IMR-90 (cell line): Measurements from ENCODE around the gene IL22RA2. TPM values are rescaled to one million over a fixed set of nuclear protein-coding genes. Genes with fewer than 3 reads are reported as not detected.

ENCODE experiments used
- ATAC-seq: fragments of 200-7000 bp; cut with Tn5 transposase; 2 replicates; pipeline ENCODE4 v1.9.1; 2020; ENCODE audit warnings: low read depth, mild to moderate bottlenecking, moderate library complexity
- BruUV-seq: library from RNA; stranded (reverse); fragments of 400-500 nt; replicated peaks from 2 replicates; lab custom pipeline; 2021; lab: Mats Ljungman, UMichigan
- CTCF ChIA-PET: fragments of 300-600 bp; formaldehyde crosslinking; extraction: SDS; loops from one replicate; lab custom pipeline; 2021; ENCODE audit warnings: antibody characterized with exemption; lab: Yijun Ruan, JAX
- POLR2A ChIA-PET: fragments of 300-600 bp; sonication (Branson Sonifier 250); formaldehyde crosslinking; loops from one replicate; lab custom pipeline; 2022; ENCODE audit warnings: antibody characterized with exemption; ENCODE audit not compliant: unreplicated experiment; lab: Charles Lee
- DNase-seq: peaks from one replicate; pipeline ENCODE4 v3.0.0; 2013
- H2AFZ ChIP-seq: replicated peaks from 2 replicates; pipeline ENCODE3; 2013; ENCODE audit warnings: low read length, mild to moderate bottlenecking; ENCODE audit not compliant: poor library complexity
- H2AK5ac ChIP-seq: 2 replicates; pipeline ENCODE4 v1.6.1; 2013; ENCODE audit warnings: low read depth, low read length, inconsistent platforms
- H2AK9ac ChIP-seq: replicated peaks from 2 replicates; pipeline ENCODE3; 2013; ENCODE audit warnings: mild to moderate bottlenecking, low read depth, low read length, moderate library complexity; ENCODE audit not compliant: poor library complexity
- H2BK120ac ChIP-seq: 2 replicates; pipeline ENCODE4 v1.6.1; 2013; ENCODE audit warnings: low read depth, low read length, inconsistent platforms
- H2BK15ac ChIP-seq: 3 replicates; pipeline ENCODE4 v1.6.1; 2013; ENCODE audit warnings: low read depth, low read length, inconsistent platforms
- H2BK20ac ChIP-seq: 2 replicates; pipeline ENCODE4 v1.6.1; 2013; ENCODE audit warnings: low read depth, mild to moderate bottlenecking, inconsistent platforms, low read length, moderate library complexity
- H2BK5ac ChIP-seq: 2 replicates; pipeline ENCODE4 v1.6.1; 2013; ENCODE audit warnings: mild to moderate bottlenecking, low read depth, low read length, inconsistent platforms; ENCODE audit not compliant: poor library complexity, severe bottlenecking
- H3K14ac ChIP-seq: replicated peaks from 2 replicates; pipeline ENCODE4 v1.6.1; 2013; ENCODE audit warnings: low read depth, low read length, inconsistent platforms
- H3K18ac ChIP-seq: 2 replicates; pipeline ENCODE4 v1.6.1; 2013; ENCODE audit warnings: low read depth, low read length, control low read depth
- H3K23ac ChIP-seq: 2 replicates; pipeline ENCODE4 v1.6.1; 2013; ENCODE audit warnings: low read depth, low read length, inconsistent platforms
- H3K27ac ChIP-seq: 2 replicates; pipeline ENCODE4 v1.5.1; 2013; ENCODE audit warnings: mild to moderate bottlenecking, control low read depth, low read length; ENCODE audit not compliant: insufficient read depth
- H3K27me3 ChIP-seq: 2 replicates; pipeline ENCODE4 v1.6.1; 2013; ENCODE audit warnings: low read length; ENCODE audit not compliant: control insufficient read depth, insufficient read depth
- H3K36me3 ChIP-seq: 2 replicates; pipeline ENCODE4 v1.6.1; 2013; ENCODE audit warnings: low read length, mixed read lengths; ENCODE audit not compliant: control insufficient read depth, insufficient read depth
- H3K4ac ChIP-seq: 2 replicates; pipeline ENCODE4 v1.6.1; 2013; ENCODE audit warnings: low read depth, low read length, inconsistent platforms
- H3K4me1 ChIP-seq: 2 replicates; pipeline ENCODE4 v1.6.1; 2013; ENCODE audit warnings: low read length, mixed read lengths; ENCODE audit not compliant: control insufficient read depth, insufficient read depth
- H3K4me2 ChIP-seq: 2 replicates; pipeline ENCODE4 v1.6.1; 2013; ENCODE audit warnings: low read depth, mild to moderate bottlenecking, control low read depth, low read length, moderate library complexity
- H3K4me3 ChIP-seq: 2 replicates; pipeline ENCODE4 v1.5.1; 2013; ENCODE audit warnings: low read depth, mild to moderate bottlenecking, control low read depth, low read length, moderate library complexity; ENCODE audit not compliant: insufficient read depth
- H3K56ac ChIP-seq: 2 replicates; pipeline ENCODE4 v1.6.1; 2013; ENCODE audit warnings: low read length, inconsistent platforms; ENCODE audit not compliant: insufficient read depth; ENCODE audit errors: extremely low read depth
- H3K79me1 ChIP-seq, 2 experiments: 2 replicates each; pipeline ENCODE4 v1.6.1; 2013; ENCODE audit warnings: low read length in 2 of 2, inconsistent platforms in 1 of 2, low read depth in 1 of 2
- H3K9ac ChIP-seq: 2 replicates; pipeline ENCODE4 v1.6.1; 2013; ENCODE audit warnings: low read depth, low read length, control low read depth
- H3K9me1 ChIP-seq: 2 replicates; pipeline ENCODE4 v1.6.1; 2013; ENCODE audit warnings: low read length, inconsistent platforms; ENCODE audit not compliant: insufficient read depth
- H3K9me3 ChIP-seq: 2 replicates; pipeline ENCODE4 v1.6.1; 2013; ENCODE audit warnings: low read length; ENCODE audit not compliant: control insufficient read depth, insufficient read depth
- H4K20me1 ChIP-seq: 2 replicates; pipeline ENCODE4 v1.6.1; 2013; ENCODE audit warnings: low read length, inconsistent platforms; ENCODE audit not compliant: insufficient read depth
- H4K5ac ChIP-seq: 2 replicates; pipeline ENCODE4 v1.6.1; 2013; ENCODE audit warnings: mild to moderate bottlenecking, low read depth, low read length, control low read depth
- H4K8ac ChIP-seq, 2 experiments: 2 replicates each; pipeline ENCODE4 v1.6.1; 2013; ENCODE audit warnings: low read depth in 2 of 2, low read length in 2 of 2, control low read depth in 1 of 2, inconsistent platforms in 1 of 2
- H4K91ac ChIP-seq: 2 replicates; pipeline ENCODE4 v1.6.1; 2013; ENCODE audit warnings: low read depth, low read length, inconsistent platforms; ENCODE audit not compliant: insufficient read depth
- BHLHE40 ChIP-seq: fragments of 150-350 bp; IDR thresholded peaks from 2 replicates; pipeline ENCODE4 v1.6.1; 2016; ENCODE audit warnings: mild to moderate bottlenecking, low read depth, low read length
- CEBPB ChIP-seq: IDR thresholded peaks from 2 replicates; pipeline ENCODE4 v1.6.1; 2012; ENCODE audit warnings: low read depth, low read length, improper control_type of control experiment
- CHD1 ChIP-seq: IDR thresholded peaks from 2 replicates; pipeline ENCODE4 v1.6.1; 2012; ENCODE audit warnings: low read depth, low read length, improper control_type of control experiment
- CTCF ChIP-seq: conservative IDR thresholded peaks from 2 replicates; pipeline ENCODE4 v1.5.1; 2012; ENCODE audit warnings: mild to moderate bottlenecking, low read depth, low read length, improper control_type of control experiment
- ELK1 ChIP-seq: fragments of 150-350 bp; IDR thresholded peaks from 2 replicates; pipeline ENCODE4 v1.6.1; 2016; ENCODE audit warnings: low read depth, mild to moderate bottlenecking, low read length, moderate library complexity, borderline replicate concordance
- FOS ChIP-seq: fragments of 150-350 bp; IDR thresholded peaks from 2 replicates; pipeline ENCODE4 v1.6.1; 2016; ENCODE audit warnings: low read depth, low read length
- MAFK ChIP-seq: IDR thresholded peaks from 2 replicates; pipeline ENCODE4 v1.6.1; 2012; ENCODE audit warnings: low read depth, low read length, improper control_type of control experiment
- MAZ ChIP-seq: IDR thresholded peaks from 2 replicates; pipeline ENCODE4 v1.6.1; 2012; ENCODE audit warnings: low read depth, mild to moderate bottlenecking, low read length, improper control_type of control experiment, moderate library complexity, borderline replicate concordance
- MXI1 ChIP-seq: IDR thresholded peaks from 2 replicates; pipeline ENCODE4 v1.6.1; 2012; ENCODE audit warnings: low read depth, mild to moderate bottlenecking, low read length, moderate library complexity, borderline replicate concordance
- NFE2L2 ChIP-seq: fragments of 150-350 bp; IDR thresholded peaks from 2 replicates; pipeline ENCODE4 v1.6.1; 2016; ENCODE audit warnings: low read depth, mild to moderate bottlenecking, low read length
- POLR2A ChIP-seq: IDR thresholded peaks from 2 replicates; pipeline ENCODE4 v1.6.1; 2012; ENCODE audit warnings: mild to moderate bottlenecking, low read depth, low read length
- RAD21 ChIP-seq: IDR thresholded peaks from 2 replicates; pipeline ENCODE4 v1.6.1; 2012; ENCODE audit warnings: low read length, improper control_type of control experiment
- RCOR1 ChIP-seq: IDR thresholded peaks from 2 replicates; pipeline ENCODE4 v1.6.1; 2012; ENCODE audit warnings: mild to moderate bottlenecking, low read length, improper control_type of control experiment; ENCODE audit not compliant: insufficient replicate concordance
- RFX5 ChIP-seq: IDR thresholded peaks from 2 replicates; pipeline ENCODE4 v1.8.0; 2012; ENCODE audit warnings: low read depth, mild to moderate bottlenecking, low read length, moderate library complexity
- SMC3 ChIP-seq: fragments of 150-350 bp; IDR thresholded peaks from 2 replicates; pipeline ENCODE4 v1.6.1; 2016; ENCODE audit warnings: low read depth, mild to moderate bottlenecking, antibody characterized with exemption, low read length, moderate library complexity
- WGBS, 2 experiments: methylation state at CpG; one replicate each; pipeline versions ENCODE4 v1.1.5 to v1.1.7; 2013; ENCODE audit warnings: missing lambda C conversion rate in 2 of 2; ENCODE audit not compliant: insufficient read length in 1 of 2; ENCODE audit errors: extremely low coverage in 2 of 2; 5-methylcytosine and 5-hydroxymethylcytosine counted together
- dilution Hi-C: fragments of 300-500 bp; cut with HindIII; formaldehyde crosslinking; loops from one replicate; pipeline ENCODE4 v1.14.3; 2018; ENCODE audit warnings: low sequenced_read_pairs; ENCODE audit not compliant: unreplicated experiment
- in situ Hi-C: fragments of 300-500 bp; cut with MboI; formaldehyde crosslinking; loops from 3 replicates; pipeline ENCODE4 v1.14.3; 2019; ENCODE audit warnings: low sequenced_read_pairs, inconsistent platforms, mixed read lengths
- intact Hi-C: fragments of 100-400 bp; cut with micrococcal nuclease; formaldehyde crosslinking; loops from 2 replicates; pipeline ENCODE4 v1.10.0; 2022
- polyA plus RNA-seq, 3 experiments: library from polyadenylated mRNA; depleted of rRNA; stranded (reverse); fragments of >200 nt; gene quantifications; 2 replicates each; pipeline ENCODE4 v1.2.3, GENCODE V29; 2012; ENCODE audit warnings: low replicate concordance in 1 of 3
- total RNA-seq: library from RNA; depleted of rRNA; stranded (reverse); fragments of >200 nt; gene quantifications from 2 replicates; pipeline ENCODE4 v1.2.3, GENCODE V29; 2012
- TF ChIP-seq, protein P1 (sequence below): fragments of 150-350 bp; IDR thresholded peaks from 2 replicates; pipeline ENCODE4 v1.6.1; 2017; ENCODE audit warnings: mild to moderate bottlenecking, antibody characterized with exemption, low read length, low read depth

Gene IL22RA2
- total and polyA plus RNA-seq, 2 of the 4 experiments (the other 2 are of a cell fraction) = not detected

- peaks cover 4% of the 10 kb centered on the region for H3K9me3 ChIP-seq
- ATAC-seq (no peak), DNase-seq (no peak)
- H2BK20ac ChIP-seq = no peak overlapping the region
- H3K4me1 ChIP-seq = no peaks in the 10 kb centered on the region
- no peaks in the 10 kb centered on the region for H3K36me3 ChIP-seq
- H3K79me1 ChIP-seq = no peaks in the 10 kb centered on the region
- H3K4me2 ChIP-seq = no peak overlapping the region
- no peak overlapping the region for H2AK9ac ChIP-seq
- H3K23ac ChIP-seq = no peak overlapping the region
- BruUV-seq = no TSS peak
- no peak overlapping the region for H2BK120ac ChIP-seq
- H3K4ac ChIP-seq = no peak overlapping the region
- no peak overlapping the region for H4K5ac ChIP-seq
- in situ Hi-C loops (no loop called here), dilution Hi-C loops (no loop called here), intact Hi-C loops (no loop called here)
- no peaks in the 10 kb centered on the region for H3K9me1 ChIP-seq
- H2BK15ac ChIP-seq = no peak overlapping the region
- peaks cover 3% of the 10 kb centered on the region; the same call in 1 of the 2 replicates for H3K27me3 ChIP-seq
- H3K4me3 ChIP-seq = no peak overlapping the region
- TF ChIP-seq CTCF (no peak), RFX5 (no peak), MXI1 (no peak), RAD21 (no peak), MAZ (no peak), CHD1 (no peak), POLR2A (no peak), FOS (no peak), NFE2L2 (no peak), RCOR1 (no peak), CEBPB (no peak), MAFK (no peak), BHLHE40 (no peak), SMC3 (no peak), ELK1 (no peak)
- TF ChIP-seq, protein P1, sequence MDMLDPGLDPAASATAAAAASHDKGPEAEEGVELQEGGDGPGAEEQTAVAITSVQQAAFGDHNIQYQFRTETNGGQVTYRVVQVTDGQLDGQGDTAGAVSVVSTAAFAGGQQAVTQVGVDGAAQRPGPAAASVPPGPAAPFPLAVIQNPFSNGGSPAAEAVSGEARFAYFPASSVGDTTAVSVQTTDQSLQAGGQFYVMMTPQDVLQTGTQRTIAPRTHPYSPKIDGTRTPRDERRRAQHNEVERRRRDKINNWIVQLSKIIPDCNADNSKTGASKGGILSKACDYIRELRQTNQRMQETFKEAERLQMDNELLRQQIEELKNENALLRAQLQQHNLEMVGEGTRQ = no peak
- no peak overlapping the region for H3K14ac ChIP-seq
- H3K9ac ChIP-seq = no peak overlapping the region
- no CpG with 5 or more reads among the region's 1 CpG for WGBS, 2 experiments
- H3K18ac ChIP-seq = no peak overlapping the region
- no peak overlapping the region for H4K8ac ChIP-seq
- H4K91ac ChIP-seq = no peak overlapping the region
- H3K27ac ChIP-seq = no peak overlapping the region
- no peak overlapping the region for H2BK5ac ChIP-seq
- no peaks in the 10 kb centered on the region for H4K20me1 ChIP-seq
- POLR2A ChIA-PET = no interaction called here
- H2AFZ ChIP-seq = no peak overlapping the region
- H3K56ac ChIP-seq = no peak overlapping the region
- H2AK5ac ChIP-seq = no peak overlapping the region
- CTCF ChIA-PET = interaction anchor here (0.7 kb wide), 1 partner anchor 941 kb away, joined by 6 read pairs; no protein-coding TSS in a partner anchor
Measured at GRCh38 chr6:137175868-137176245, 2.4 kb upstream of the IL22RA2 start.
